ENCODE measurements around the gene BID. TPM values are rescaled to one million over a fixed set of nuclear protein-coding genes. Genes with fewer than 3 reads are reported as not detected.

BID gene
- total RNA-seq, 1 experiment from 2014 or later = 66.7 TPM

DNA sequence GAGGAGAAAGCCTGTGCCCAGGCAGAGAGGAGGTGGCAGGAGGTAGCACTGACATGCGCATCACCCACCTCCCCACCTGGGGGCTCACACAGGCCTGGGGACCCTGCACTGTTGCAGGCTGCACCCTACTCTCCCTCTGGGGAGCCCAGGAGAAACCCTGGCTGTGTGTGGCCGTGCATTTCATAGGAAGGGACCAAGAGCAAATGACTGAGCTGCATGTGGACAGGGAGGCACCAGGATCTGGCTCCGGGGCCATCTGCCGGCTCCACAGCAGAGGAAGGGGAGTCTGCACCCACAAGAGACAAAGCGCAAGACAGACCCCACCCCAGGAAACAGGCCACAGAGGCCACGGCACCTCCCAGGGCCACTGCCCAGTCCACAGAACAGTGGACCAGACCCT, 22.7 kb downstream of the BID start:
- no peaks in the 10 kb centered on the region for H3K36me3 ChIP-seq (ENCODE audit: control insufficient read depth, insufficient read depth, low read length)
- H3K27me3 ChIP-seq (ENCODE audit: control insufficient read depth, insufficient read depth, low read length) = no peaks in the 10 kb centered on the region
- no peak overlapping the region for H3K4me3 ChIP-seq (ENCODE audit: low read depth in 2 of 2, low read length in 2 of 2)
- no peak for ATAC-seq
- in situ Hi-C loops (cut with HindIII; ENCODE audit: low pct_unique_long_range_greater_than_20kb, low sequenced_read_pairs) = no loop called here
- TF ChIP-seq POLR2AphosphoS5 (IDR thresholded peaks at IDR 0.05; ENCODE audit: low read depth, low read length) = no peak
- TF ChIP-seq TCF7L2 (IDR thresholded peaks at IDR 0.05; ENCODE audit: low read depth, low read length) = no peak
- TF ChIP-seq CTCF (IDR thresholded peaks at IDR 0.05) = no peak
- TF ChIP-seq, protein P1, sequence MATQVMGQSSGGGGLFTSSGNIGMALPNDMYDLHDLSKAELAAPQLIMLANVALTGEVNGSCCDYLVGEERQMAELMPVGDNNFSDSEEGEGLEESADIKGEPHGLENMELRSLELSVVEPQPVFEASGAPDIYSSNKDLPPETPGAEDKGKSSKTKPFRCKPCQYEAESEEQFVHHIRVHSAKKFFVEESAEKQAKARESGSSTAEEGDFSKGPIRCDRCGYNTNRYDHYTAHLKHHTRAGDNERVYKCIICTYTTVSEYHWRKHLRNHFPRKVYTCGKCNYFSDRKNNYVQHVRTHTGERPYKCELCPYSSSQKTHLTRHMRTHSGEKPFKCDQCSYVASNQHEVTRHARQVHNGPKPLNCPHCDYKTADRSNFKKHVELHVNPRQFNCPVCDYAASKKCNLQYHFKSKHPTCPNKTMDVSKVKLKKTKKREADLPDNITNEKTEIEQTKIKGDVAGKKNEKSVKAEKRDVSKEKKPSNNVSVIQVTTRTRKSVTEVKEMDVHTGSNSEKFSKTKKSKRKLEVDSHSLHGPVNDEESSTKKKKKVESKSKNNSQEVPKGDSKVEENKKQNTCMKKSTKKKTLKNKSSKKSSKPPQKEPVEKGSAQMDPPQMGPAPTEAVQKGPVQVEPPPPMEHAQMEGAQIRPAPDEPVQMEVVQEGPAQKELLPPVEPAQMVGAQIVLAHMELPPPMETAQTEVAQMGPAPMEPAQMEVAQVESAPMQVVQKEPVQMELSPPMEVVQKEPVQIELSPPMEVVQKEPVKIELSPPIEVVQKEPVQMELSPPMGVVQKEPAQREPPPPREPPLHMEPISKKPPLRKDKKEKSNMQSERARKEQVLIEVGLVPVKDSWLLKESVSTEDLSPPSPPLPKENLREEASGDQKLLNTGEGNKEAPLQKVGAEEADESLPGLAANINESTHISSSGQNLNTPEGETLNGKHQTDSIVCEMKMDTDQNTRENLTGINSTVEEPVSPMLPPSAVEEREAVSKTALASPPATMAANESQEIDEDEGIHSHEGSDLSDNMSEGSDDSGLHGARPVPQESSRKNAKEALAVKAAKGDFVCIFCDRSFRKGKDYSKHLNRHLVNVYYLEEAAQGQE (IDR thresholded peaks at IDR 0.05; ENCODE audit: insufficient read depth in 1 of 2, low read depth in 2 of 2, low read length in 1 of 2) = no peak
- TF ChIP-seq SIN3A (IDR thresholded peaks at IDR 0.05; ENCODE audit: borderline replicate concordance, insufficient read depth, low read depth, low read length) = no peak
- ChIA-PET CTCF (no interaction called here), POLR2A (no interaction called here)
- DNase-seq (ENCODE audit: low read depth, low spot score) = no peak
- no TSS peak for BruUV-seq (replicated peaks)
- H3K27ac ChIP-seq (ENCODE audit: low read length) = no peak overlapping the region
- H3K4me1 ChIP-seq (ENCODE audit: control insufficient read depth, insufficient read depth, low read length) = peaks cover 5% of the 10 kb centered on the region
- intact Hi-C loops (cut with micrococcal nuclease; ENCODE audit: unreplicated experiment) = no loop called here
- no peaks in the 10 kb centered on the region for H3K9me3 ChIP-seq (ENCODE audit: control insufficient read depth, insufficient read depth, low read depth, low read length)

DNA sequence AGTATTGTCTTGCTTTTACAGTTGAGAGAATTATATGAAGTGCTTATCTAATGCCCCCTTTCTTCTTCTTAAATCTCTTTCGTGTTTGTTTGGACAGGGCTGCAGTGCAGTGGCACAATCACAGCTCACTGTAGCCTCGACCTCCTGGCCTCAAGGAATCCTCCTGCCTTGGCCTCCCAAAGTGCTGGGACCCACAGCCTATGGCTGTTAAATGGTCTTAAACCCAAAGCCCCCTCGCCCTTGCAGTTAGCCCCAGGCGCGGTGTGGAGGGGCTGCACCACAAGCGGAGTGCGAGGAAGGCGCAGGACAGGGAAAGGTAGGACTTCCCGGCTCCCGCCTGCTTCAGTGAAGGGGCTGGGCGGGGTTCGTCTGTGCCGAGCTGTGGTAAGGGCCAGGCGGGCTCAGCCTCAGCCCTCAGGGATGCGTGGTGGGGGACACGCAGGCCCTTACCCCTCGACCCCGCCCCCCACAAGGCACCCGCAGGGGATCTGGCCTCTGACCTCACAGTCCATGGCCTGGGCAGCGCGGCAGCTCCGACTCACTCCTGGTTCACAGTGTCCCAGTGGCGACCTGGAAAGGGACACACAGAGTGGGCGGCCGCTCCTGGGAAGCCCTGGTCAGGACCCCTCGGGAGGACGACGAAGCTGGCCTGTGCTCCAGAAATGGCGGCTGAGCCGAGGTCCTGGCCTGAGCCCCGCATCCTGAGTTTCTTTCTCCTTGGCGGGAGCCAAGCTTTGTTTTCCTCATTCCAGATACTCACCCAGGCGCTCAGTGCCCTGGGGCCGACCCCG, 24.5 kb downstream of the BID start:
- no peak for DNase-seq (ENCODE audit: low read depth, low spot score)
- no peak overlapping the region for H3K4me3 ChIP-seq (ENCODE audit: low read depth in 2 of 2, low read length in 2 of 2)
- no peaks in the 10 kb centered on the region for H3K36me3 ChIP-seq (ENCODE audit: control insufficient read depth, insufficient read depth, low read length)
- in situ Hi-C loops (cut with HindIII; ENCODE audit: low pct_unique_long_range_greater_than_20kb, low sequenced_read_pairs) (no loop called here), intact Hi-C loops (cut with micrococcal nuclease; ENCODE audit: unreplicated experiment) (no loop called here)
- TF ChIP-seq, protein P1 (IDR thresholded peaks at IDR 0.05; ENCODE audit: insufficient read depth in 1 of 2, low read depth in 2 of 2, low read length in 1 of 2) = no peak
- TF ChIP-seq POLR2AphosphoS5 (IDR thresholded peaks at IDR 0.05; ENCODE audit: low read depth, low read length) (no peak), SIN3A (IDR thresholded peaks at IDR 0.05; ENCODE audit: borderline replicate concordance, insufficient read depth, low read depth, low read length) (no peak), CTCF (IDR thresholded peaks at IDR 0.05) (no peak), TCF7L2 (IDR thresholded peaks at IDR 0.05; ENCODE audit: low read depth, low read length) (no peak)
- H3K9me3 ChIP-seq (ENCODE audit: control insufficient read depth, insufficient read depth, low read depth, low read length) = no peaks in the 10 kb centered on the region
- CTCF ChIA-PET = no interaction called here
- H3K4me1 ChIP-seq (ENCODE audit: control insufficient read depth, insufficient read depth, low read length) = peaks cover 13% of the 10 kb centered on the region
- no peak; the same call in 1 of the 2 replicates for ATAC-seq
- POLR2A ChIA-PET = no interaction called here
- no TSS peak for BruUV-seq (replicated peaks)
- no peaks in the 10 kb centered on the region for H3K27me3 ChIP-seq (ENCODE audit: control insufficient read depth, insufficient read depth, low read length)
- H3K27ac ChIP-seq (ENCODE audit: low read length) = no peak overlapping the region
